ENCODE measurements around the gene ANKS1A. TPM values are rescaled to one million over a fixed set of nuclear protein-coding genes. Genes with fewer than 3 reads are reported as not detected.

Gene ANKS1A
- total and polyA plus RNA-seq, 9 donors = 16.0 to 45.0 (median 27.3) TPM

GRCh38 chr6:35048031-35048613, 159.1 kb downstream of the ANKS1A start:
- Histone ChIP-seq H3K4me3 (no peak overlapping the region), H3K27ac (peak overlapping the region in 1 of 2 donors; percentile 72), H3K36me3 (no peaks in the 10 kb centered on the region), H3K27me3 (no peaks in the 10 kb centered on the region), H3K4me1 (ENCODE audit: insufficient read depth) (peaks cover 33% of the 10 kb centered on the region), H3K9me3 (no peaks in the 10 kb centered on the region)
- intact Hi-C loops (cut with DNase I) = no loop called here
- WGBS, 3 donors = 79 to 83% (median 82%) methylated on average over 12 of the region's 12 CpGs
- TF ChIP-seq CTCF (IDR thresholded peaks at IDR 0.05) (no peak), EP300 (IDR thresholded peaks at IDR 0.05) (no peak), POLR2A (IDR thresholded peaks at IDR 0.05) (no peak)
- DNase-seq = peak in 1 of 5 donors; percentile 48

- H3K27ac ChIP-seq = peak overlapping the region; percentile 20 to 72
- TF ChIP-seq CTCF (IDR thresholded peaks at IDR 0.05) = no peak
- peaks cover 35% of the 10 kb centered on the region for H3K4me1 ChIP-seq (ENCODE audit: insufficient read depth)
- intact Hi-C loops (cut with DNase I) = no loop called here
- H3K9me3 ChIP-seq = no peaks in the 10 kb centered on the region
- no peaks in the 10 kb centered on the region for H3K36me3 ChIP-seq
- no peak overlapping the region for H3K4me3 ChIP-seq
- 32 to 52% (median 50%) methylated on average over 11 of the region's 11 CpGs for WGBS, 3 donors
- H3K27me3 ChIP-seq = no peaks in the 10 kb centered on the region
- DNase-seq = peak in 4 of 5 donors; percentile 23 to 55 (median 41)
Observed at GRCh38 chr6:35048631-35049083, 159.6 kb downstream of the ANKS1A start.

- H3K4me1 ChIP-seq (ENCODE audit: insufficient read depth) = peaks cover 33% of the 10 kb centered on the region
- H3K27me3 ChIP-seq = no peaks in the 10 kb centered on the region
- intact Hi-C loops (cut with DNase I) = no loop called here
- no peak overlapping the region for H3K4me3 ChIP-seq
- peak overlapping the region; percentile 20 to 72 for H3K27ac ChIP-seq
- DNase-seq = no peak
- H3K36me3 ChIP-seq = no peaks in the 10 kb centered on the region
- H3K9me3 ChIP-seq = no peaks in the 10 kb centered on the region
- 73 to 78% (median 76%) methylated on average over 10 of the region's 10 CpGs for WGBS, 3 donors
- TF ChIP-seq EP300 (IDR thresholded peaks at IDR 0.05) = no peak
- no peak for TF ChIP-seq CTCF (IDR thresholded peaks at IDR 0.05)
- no peak for TF ChIP-seq POLR2A (IDR thresholded peaks at IDR 0.05)
Observed at GRCh38 chr6:35049156-35049735, 160.2 kb downstream of the ANKS1A start.

GRCh38 chr6:35049900-35050756, 161.1 kb downstream of the ANKS1A start:
- peak in 2 of 5 donors; percentile 46 to 53 for DNase-seq
- no peak for TF ChIP-seq EP300 (IDR thresholded peaks at IDR 0.05)
- H3K4me1 ChIP-seq (ENCODE audit: insufficient read depth) = peaks cover 30% of the 10 kb centered on the region
- no peak overlapping the region for H3K4me3 ChIP-seq
- intact Hi-C loops (cut with DNase I) = no loop called here
- 27 to 35% (median 29%) methylated on average over 10 of the region's 10 CpGs for WGBS, 3 donors
- no peaks in the 10 kb centered on the region for H3K36me3 ChIP-seq
- H3K9me3 ChIP-seq = no peaks in the 10 kb centered on the region
- peak overlapping the region in 1 of 2 donors; percentile 72 for H3K27ac ChIP-seq
- H3K27me3 ChIP-seq = no peaks in the 10 kb centered on the region

All from ovary (tissue), 9 donors.